Dermis microvascular lymphatic vessel endothelial cell (primary cell): Measurements from ENCODE around the gene SLC24A5. TPM values are rescaled to one million over a fixed set of nuclear protein-coding genes. Genes with fewer than 3 reads are reported as not detected.

Experiments
- DNase-seq, 2 donors: peaks; one replicate each; pipeline versions ENCODE4 v3.0.0 to v3.0.0-alpha.2; 2010; ENCODE audit warnings: low read depth in 2 of 2
- total RNA-seq: library from RNA; depleted of rRNA; stranded (reverse); fragments of >200 nt; gene quantifications from 2 replicates; pipeline ENCODE4 v1.2.1, GENCODE V29; 2014

The SLC24A5 gene
- total RNA-seq, 1 donor from 2014 or later = not detected

GRCh38 chr15:48186271-48186670 lies 65.5 kb downstream of the SLC24A5 start:
- no peak for DNase-seq

- DNase-seq = peak; percentile 27 to 72
These were observed 70.3 kb downstream of the SLC24A5 start for GRCh38 chr15:48190932-48191573.

- DNase-seq = no peak
These were observed 70.9 kb downstream of the SLC24A5 start, which contains the start of gene CTXN2 for GRCh38 chr15:48191574-48192225. Gene CTXN2 (plus strand): TSS chr15:48191665. CDS start chr15:48201301, 9,636 bp downstream.

Other genes starting within 250 kb of the SLC24A5 start
- gene MYEF2, start 57.3 kb downstream of the SLC24A5 start, total RNA-seq = 7.3 and 8.6 TPM in 2 replicates
- gene CTXN2, start 70.7 kb downstream of the SLC24A5 start, total RNA-seq = not detected in 2 replicates
- gene SLC12A1, start 85.3 kb downstream of the SLC24A5 start, total RNA-seq = not detected in 2 replicates
- gene DUT, start 210.4 kb downstream of the SLC24A5 start, total RNA-seq = 34.5 and 38.0 TPM in 2 replicates